Mesenchymal stem cell (in vitro differentiated cells and primary cell): ENCODE measurements around the gene ABAT.

Experiments used
- DNase-seq: peaks from one replicate; pipeline ENCODE4 v3.0.0-alpha.2; 2013
- H2AFZ ChIP-seq: one replicate; pipeline ENCODE4 v1.6.1; 2013; ENCODE audit warnings: low read depth, mild to moderate bottlenecking, control low read depth, inconsistent platforms, low read length, moderate library complexity
- H2AK5ac ChIP-seq: 2 replicates; pipeline ENCODE4 v1.6.1; 2013; ENCODE audit warnings: low read length, moderate library complexity, mild to moderate bottlenecking, inconsistent platforms; ENCODE audit not compliant: severe bottlenecking
- H2BK120ac ChIP-seq: one replicate; pipeline ENCODE4 v1.6.1; 2013; ENCODE audit warnings: low read depth, mild to moderate bottlenecking, inconsistent platforms, low read length, moderate library complexity
- H2BK12ac ChIP-seq, 2 experiments: one replicate each; pipeline ENCODE4 v1.6.1; 2013; ENCODE audit warnings: inconsistent platforms in 2 of 2, low read length in 2 of 2, mild to moderate bottlenecking in 2 of 2, moderate library complexity in 2 of 2, control low read depth in 1 of 2
- H2BK15ac ChIP-seq: one replicate; pipeline ENCODE4 v1.6.1; 2013; ENCODE audit warnings: mild to moderate bottlenecking, low read depth, inconsistent platforms; ENCODE audit not compliant: poor library complexity, severe bottlenecking
- H2BK5ac ChIP-seq: 2 replicates; pipeline ENCODE4 v1.6.1; 2013; ENCODE audit warnings: low read depth, mild to moderate bottlenecking, low read length, control low read depth, inconsistent platforms; ENCODE audit not compliant: poor library complexity, severe bottlenecking
- H3K14ac ChIP-seq, 2 experiments: one replicate each; pipeline ENCODE4 v1.6.1; 2013; ENCODE audit warnings: inconsistent platforms in 2 of 2, low read length in 2 of 2, control low read depth in 1 of 2, mild to moderate bottlenecking in 1 of 2, moderate library complexity in 1 of 2
- H3K18ac ChIP-seq, 2 experiments: one replicate each; pipeline ENCODE4 v1.6.1; 2013; ENCODE audit warnings: inconsistent platforms in 2 of 2, low read length in 2 of 2, control low read depth in 1 of 2, low read depth in 1 of 2, mild to moderate bottlenecking in 1 of 2
- H3K23ac ChIP-seq, 2 experiments: one replicate each; pipeline ENCODE4 v1.6.1; 2013; ENCODE audit warnings: inconsistent platforms in 2 of 2, low read length in 2 of 2, mild to moderate bottlenecking in 2 of 2, moderate library complexity in 2 of 2, control low read depth in 1 of 2
- H3K27ac ChIP-seq: 2 replicates; pipeline ENCODE4 v1.5.1; 2013; ENCODE audit warnings: mild to moderate bottlenecking, moderate library complexity, low read length, control low read depth, inconsistent platforms; ENCODE audit not compliant: poor library complexity, severe bottlenecking
- H3K27me3 ChIP-seq, 2 experiments: 2 replicates each; pipeline versions ENCODE4 v1.6.1 to v1.7.0; 2013; ENCODE audit warnings: low read length in 2 of 2, mild to moderate bottlenecking in 2 of 2, moderate library complexity in 2 of 2, control low read depth in 1 of 2, inconsistent platforms in 1 of 2; ENCODE audit not compliant: control insufficient read depth in 1 of 2, insufficient read depth in 1 of 2
- H3K36me3 ChIP-seq, 2 experiments: 2 replicates each; pipeline versions ENCODE4 v1.6.1 to v1.7.0; 2013; ENCODE audit warnings: low read length in 2 of 2, control low read depth in 1 of 2, inconsistent platforms in 1 of 2, low read depth in 1 of 2, mild to moderate bottlenecking in 1 of 2; ENCODE audit not compliant: insufficient read depth in 2 of 2, control insufficient read depth in 1 of 2
- H3K4ac ChIP-seq, 2 experiments: one replicate each; pipeline ENCODE4 v1.6.1; 2013; ENCODE audit warnings: inconsistent platforms in 2 of 2, low read length in 2 of 2, mild to moderate bottlenecking in 2 of 2, moderate library complexity in 2 of 2, control low read depth in 1 of 2, low read depth in 1 of 2
- H3K4me1 ChIP-seq: 2 replicates; pipeline ENCODE4 v1.6.1; 2013; ENCODE audit warnings: low read depth, low read length, control low read depth; ENCODE audit not compliant: control insufficient read depth, insufficient read depth
- H3K4me2 ChIP-seq: 2 replicates; pipeline ENCODE4 v1.6.1; 2013; ENCODE audit warnings: low read length, mild to moderate bottlenecking, inconsistent platforms; ENCODE audit not compliant: poor library complexity, severe bottlenecking
- H3K4me3 ChIP-seq, 2 experiments: 2 replicates each; pipeline versions ENCODE4 v1.5.1 to v1.7.0; 2013; ENCODE audit warnings: low read length in 2 of 2, mild to moderate bottlenecking in 2 of 2, control low read depth in 1 of 2, low read depth in 1 of 2; ENCODE audit not compliant: insufficient read depth in 1 of 2
- H3K79me1 ChIP-seq: replicated peaks from 2 replicates; pipeline ENCODE4 v1.6.1; 2013; ENCODE audit warnings: mild to moderate bottlenecking, control low read depth, low read length, inconsistent platforms; ENCODE audit not compliant: poor library complexity, severe bottlenecking
- H3K9ac ChIP-seq: 2 replicates; pipeline ENCODE4 v1.7.0; 2013; ENCODE audit warnings: mild to moderate bottlenecking, low read length, moderate library complexity
- H3K9me3 ChIP-seq: 2 replicates; pipeline ENCODE4 v1.7.0; 2013; ENCODE audit warnings: mild to moderate bottlenecking, low read length; ENCODE audit not compliant: control insufficient read depth
- H4K8ac ChIP-seq: one replicate; pipeline ENCODE4 v1.6.1; 2013; ENCODE audit warnings: inconsistent platforms, mild to moderate bottlenecking, low read length, moderate library complexity
- H4K91ac ChIP-seq: one replicate; pipeline ENCODE4 v1.6.1; 2013; ENCODE audit warnings: mild to moderate bottlenecking, low read length, inconsistent platforms
- WGBS: methylation state at CpG from one replicate; pipeline ENCODE4 v1.1.7; 2013; ENCODE audit warnings: mixed read lengths; 5-methylcytosine and 5-hydroxymethylcytosine counted together

Gene ABAT

GRCh38 chr16:8685617-8686016, 11.2 kb downstream of the ABAT start:
- H3K27ac ChIP-seq: no peak overlapping the region
- no peak overlapping the region for H2AK5ac ChIP-seq
- H3K4me2 ChIP-seq: no peak overlapping the region
- no peak overlapping the region for H3K23ac ChIP-seq
- 89% methylated on average over 1 of the region's 3 CpGs for WGBS
- H3K14ac ChIP-seq: no peak overlapping the region
- no peaks in the 10 kb centered on the region for H3K36me3 ChIP-seq
- no peak overlapping the region for H2AFZ ChIP-seq
- H3K18ac ChIP-seq: no peak overlapping the region
- no peaks in the 10 kb centered on the region for H3K79me1 ChIP-seq
- H4K91ac ChIP-seq: no peak overlapping the region
- H4K8ac ChIP-seq: no peak overlapping the region
- H3K9me3 ChIP-seq: peaks cover 15% of the 10 kb centered on the region
- no peak overlapping the region for H2BK120ac ChIP-seq
- no peak overlapping the region for H3K9ac ChIP-seq
- H3K27me3 ChIP-seq: peaks cover 0 to 11% of the 10 kb centered on the region in 2 experiments
- H2BK5ac ChIP-seq: no peak overlapping the region
- H3K4ac ChIP-seq: no peak overlapping the region
- no peak overlapping the region for H3K4me3 ChIP-seq
- H3K4me1 ChIP-seq: no peaks in the 10 kb centered on the region
- H2BK15ac ChIP-seq: no peak overlapping the region
- DNase-seq: no peak
- H2BK12ac ChIP-seq: no peak overlapping the region

- DNase-seq: no peak
- Histone ChIP-seq H4K91ac (no peak overlapping the region), H3K4me1 (no peaks in the 10 kb centered on the region), H3K27ac (no peak overlapping the region), H3K36me3 (no peaks in the 10 kb centered on the region), H3K23ac (peak overlapping the region in 1 of 2 experiments; percentile 87), H3K9me3 (peaks cover 19% of the 10 kb centered on the region), H3K79me1 (no peaks in the 10 kb centered on the region), H2AK5ac (no peak overlapping the region), H3K9ac (no peak overlapping the region), H3K4me2 (no peak overlapping the region), H3K18ac (no peak overlapping the region), H2BK15ac (no peak overlapping the region), H2BK120ac (no peak overlapping the region), H2BK12ac (no peak overlapping the region), H2AFZ (no peak overlapping the region), H3K4me3 (no peak overlapping the region), H2BK5ac (no peak overlapping the region), H3K14ac (no peak overlapping the region), H4K8ac (no peak overlapping the region), H3K4ac (no peak overlapping the region), H3K27me3 (peaks cover 0 to 11% of the 10 kb centered on the region in 2 experiments)
- 53% methylated on average over 7 of the region's 7 CpGs for WGBS
Observed at GRCh38 chr16:8686031-8686621, 11.7 kb downstream of the ABAT start.

- no peak for DNase-seq
- H3K4ac ChIP-seq: no peak overlapping the region
- H3K9ac ChIP-seq: no peak overlapping the region
- H3K23ac ChIP-seq: no peak overlapping the region
- no peak overlapping the region for H2BK120ac ChIP-seq
- H3K4me3 ChIP-seq: no peak overlapping the region
- no peaks in the 10 kb centered on the region for H3K4me1 ChIP-seq
- H2BK12ac ChIP-seq: no peak overlapping the region
- no peaks in the 10 kb centered on the region for H3K79me1 ChIP-seq
- H2BK5ac ChIP-seq: no peak overlapping the region
- H2BK15ac ChIP-seq: no peak overlapping the region
- H2AFZ ChIP-seq: no peak overlapping the region
- peaks cover 19% of the 10 kb centered on the region for H3K9me3 ChIP-seq
- peaks cover 0 to 11% of the 10 kb centered on the region in 2 experiments for H3K27me3 ChIP-seq
- H2AK5ac ChIP-seq: no peak overlapping the region
- no peak overlapping the region for H3K4me2 ChIP-seq
- H3K27ac ChIP-seq: no peak overlapping the region
- H4K91ac ChIP-seq: no peak overlapping the region
- 93% methylated on average over 9 of the region's 9 CpGs for WGBS
- H4K8ac ChIP-seq: no peak overlapping the region
- no peaks in the 10 kb centered on the region for H3K36me3 ChIP-seq
- no peak overlapping the region for H3K18ac ChIP-seq
- no peak overlapping the region for H3K14ac ChIP-seq
Observed at GRCh38 chr16:8686879-8687278, 12.5 kb downstream of the ABAT start.

- H4K8ac ChIP-seq: no peak overlapping the region
- H3K4ac ChIP-seq: no peak overlapping the region
- no peak overlapping the region for H2BK120ac ChIP-seq
- H3K27me3 ChIP-seq: peaks cover 0 to 11% of the 10 kb centered on the region in 2 experiments
- no peak overlapping the region for H4K91ac ChIP-seq
- no peaks in the 10 kb centered on the region for H3K36me3 ChIP-seq
- peaks cover 19% of the 10 kb centered on the region for H3K9me3 ChIP-seq
- H2AFZ ChIP-seq: no peak overlapping the region
- no peak overlapping the region for H2BK15ac ChIP-seq
- H3K27ac ChIP-seq: no peak overlapping the region
- peak overlapping the region in 1 of 2 experiments; percentile 21 for H3K4me3 ChIP-seq
- DNase-seq: no peak
- H3K18ac ChIP-seq: no peak overlapping the region
- no peak overlapping the region for H3K9ac ChIP-seq
- no peak overlapping the region for H3K14ac ChIP-seq
- 20% methylated on average over 1 of the region's 1 CpG for WGBS
- no peak overlapping the region for H3K4me2 ChIP-seq
- no peaks in the 10 kb centered on the region for H3K79me1 ChIP-seq
- H3K4me1 ChIP-seq: no peaks in the 10 kb centered on the region
- no peak overlapping the region for H3K23ac ChIP-seq
- no peak overlapping the region for H2BK5ac ChIP-seq
- H2AK5ac ChIP-seq: no peak overlapping the region
- no peak overlapping the region for H2BK12ac ChIP-seq
Observed at GRCh38 chr16:8689686-8690085, 15.3 kb downstream of the ABAT start.
